ENCODE data around the gene CCNJL. TPM values are rescaled to one million over a fixed set of nuclear protein-coding genes. Genes with fewer than 3 reads are reported as not detected.

CCNJL gene
- total and polyA plus RNA-seq, 4 donors, result 0.07 to 0.84 (median 0.63) TPM

DNA sequence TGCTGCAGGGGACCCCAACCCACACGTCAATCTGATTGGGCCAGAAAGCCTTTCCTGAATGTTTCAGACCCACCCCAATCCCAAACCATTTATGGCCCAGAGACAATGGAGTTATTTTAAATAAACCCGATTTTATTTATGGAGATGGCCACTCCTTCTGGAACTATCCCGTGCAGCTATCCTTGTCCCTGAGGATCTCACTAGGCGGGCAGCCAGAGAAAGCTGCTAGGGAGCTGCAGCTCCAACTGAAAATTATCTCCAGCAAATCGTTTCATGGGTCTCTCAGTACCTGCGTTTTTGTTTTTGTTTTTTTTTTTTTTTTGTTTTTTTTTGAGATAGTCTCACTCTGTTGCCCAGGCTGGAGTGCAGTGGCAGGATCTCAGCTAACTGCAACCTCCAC is 35.1 kb upstream of the CCNJL start:
- no peak for TF ChIP-seq GABPA (IDR thresholded peaks at IDR 0.05 in 1 of 2, conservative IDR thresholded peaks at IDR 0.05 in 1 of 2)
- TF ChIP-seq HNF4A (conservative IDR thresholded peaks at IDR 0.05), result no peak
- TF ChIP-seq SP1 (IDR thresholded peaks at IDR 0.05), result no peak
- TF ChIP-seq HNF4G (IDR thresholded peaks at IDR 0.05), result no peak
- no peak for TF ChIP-seq TAF1 (conservative IDR thresholded peaks at IDR 0.05)
- Histone ChIP-seq H3K4me3 (ENCODE audit: low read depth in 1 of 3, low read length in 3 of 3) (no peak overlapping the region), H3K27ac (ENCODE audit: low read depth in 1 of 2, low read length in 2 of 2) (no peak overlapping the region), H3K4me1 (ENCODE audit: control insufficient read depth in 4 of 4, insufficient read depth in 4 of 4, low read length in 3 of 4) (peaks cover 0 to 5% (median 0%) of the 10 kb centered on the region in 4 donors), H3K9ac (ENCODE audit: low read depth in 1 of 2, low read length in 2 of 2) (no peak overlapping the region), H3K27me3 (ENCODE audit: control insufficient read depth in 4 of 4, insufficient read depth in 4 of 4, low read length in 3 of 4) (no peaks in the 10 kb centered on the region), H3K36me3 (ENCODE audit: control insufficient read depth in 4 of 4, insufficient read depth in 3 of 4, low read depth in 1 of 4, low read length in 3 of 4) (no peaks in the 10 kb centered on the region), H3K9me3 (ENCODE audit: control insufficient read depth in 4 of 4, low read length in 3 of 4) (no peaks in the 10 kb centered on the region)
- DNase-seq (ENCODE audit: low spot score), result no peak
- WGBS, result 65% methylated on average over 6 of the region's 6 CpGs

DNA sequence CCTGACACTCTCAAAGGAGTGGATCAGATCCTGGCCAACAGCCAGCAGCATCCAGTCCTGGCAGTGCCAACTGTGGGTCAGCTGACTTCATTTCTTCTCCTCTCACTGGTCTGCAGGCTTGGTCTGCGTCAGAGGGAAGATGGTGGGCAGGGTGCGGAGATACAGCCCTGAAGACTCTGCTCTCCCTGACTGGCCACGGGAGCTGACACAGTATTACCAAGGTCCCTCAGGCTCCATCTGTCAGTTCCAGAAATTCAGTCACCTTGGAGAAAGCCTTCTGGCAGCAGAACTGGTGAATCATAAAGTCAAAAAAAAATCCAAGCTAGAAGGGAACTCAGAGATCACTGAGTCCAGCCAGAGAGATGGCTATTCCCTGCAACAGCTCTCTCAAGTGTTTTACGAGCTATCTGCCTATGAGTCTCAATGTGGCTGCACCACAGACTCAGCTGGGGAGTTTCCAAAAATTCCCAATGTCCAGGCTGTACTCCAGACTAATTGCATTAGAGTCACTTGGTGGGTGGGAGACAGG is 30.1 kb upstream of the CCNJL start:
- H3K9me3 ChIP-seq (ENCODE audit: control insufficient read depth in 4 of 4, low read length in 3 of 4), result no peaks in the 10 kb centered on the region
- H3K4me3 ChIP-seq (ENCODE audit: low read depth in 1 of 3, low read length in 3 of 3), result no peak overlapping the region
- H3K4me1 ChIP-seq (ENCODE audit: control insufficient read depth in 4 of 4, insufficient read depth in 4 of 4, low read length in 3 of 4), result peaks cover 0 to 5% (median 0%) of the 10 kb centered on the region in 4 donors
- H3K9ac ChIP-seq (ENCODE audit: low read depth in 1 of 2, low read length in 2 of 2), result no peak overlapping the region
- WGBS, result 91% methylated on average over 4 of the region's 4 CpGs
- H3K27ac ChIP-seq (ENCODE audit: low read depth in 1 of 2, low read length in 2 of 2), result no peak overlapping the region
- no peak for DNase-seq (ENCODE audit: low spot score)
- H3K36me3 ChIP-seq (ENCODE audit: control insufficient read depth in 4 of 4, insufficient read depth in 3 of 4, low read depth in 1 of 4, low read length in 3 of 4), result no peaks in the 10 kb centered on the region
- no peaks in the 10 kb centered on the region for H3K27me3 ChIP-seq (ENCODE audit: control insufficient read depth in 4 of 4, insufficient read depth in 4 of 4, low read length in 3 of 4)
- TF ChIP-seq, protein P1, sequence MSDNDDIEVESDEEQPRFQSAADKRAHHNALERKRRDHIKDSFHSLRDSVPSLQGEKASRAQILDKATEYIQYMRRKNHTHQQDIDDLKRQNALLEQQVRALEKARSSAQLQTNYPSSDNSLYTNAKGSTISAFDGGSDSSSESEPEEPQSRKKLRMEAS (IDR thresholded peaks at IDR 0.05), result no peak
- no peak for TF ChIP-seq HNF4G (IDR thresholded peaks at IDR 0.05)
- TF ChIP-seq JUND (IDR thresholded peaks at IDR 0.05), result no peak
- TF ChIP-seq, protein P2, sequence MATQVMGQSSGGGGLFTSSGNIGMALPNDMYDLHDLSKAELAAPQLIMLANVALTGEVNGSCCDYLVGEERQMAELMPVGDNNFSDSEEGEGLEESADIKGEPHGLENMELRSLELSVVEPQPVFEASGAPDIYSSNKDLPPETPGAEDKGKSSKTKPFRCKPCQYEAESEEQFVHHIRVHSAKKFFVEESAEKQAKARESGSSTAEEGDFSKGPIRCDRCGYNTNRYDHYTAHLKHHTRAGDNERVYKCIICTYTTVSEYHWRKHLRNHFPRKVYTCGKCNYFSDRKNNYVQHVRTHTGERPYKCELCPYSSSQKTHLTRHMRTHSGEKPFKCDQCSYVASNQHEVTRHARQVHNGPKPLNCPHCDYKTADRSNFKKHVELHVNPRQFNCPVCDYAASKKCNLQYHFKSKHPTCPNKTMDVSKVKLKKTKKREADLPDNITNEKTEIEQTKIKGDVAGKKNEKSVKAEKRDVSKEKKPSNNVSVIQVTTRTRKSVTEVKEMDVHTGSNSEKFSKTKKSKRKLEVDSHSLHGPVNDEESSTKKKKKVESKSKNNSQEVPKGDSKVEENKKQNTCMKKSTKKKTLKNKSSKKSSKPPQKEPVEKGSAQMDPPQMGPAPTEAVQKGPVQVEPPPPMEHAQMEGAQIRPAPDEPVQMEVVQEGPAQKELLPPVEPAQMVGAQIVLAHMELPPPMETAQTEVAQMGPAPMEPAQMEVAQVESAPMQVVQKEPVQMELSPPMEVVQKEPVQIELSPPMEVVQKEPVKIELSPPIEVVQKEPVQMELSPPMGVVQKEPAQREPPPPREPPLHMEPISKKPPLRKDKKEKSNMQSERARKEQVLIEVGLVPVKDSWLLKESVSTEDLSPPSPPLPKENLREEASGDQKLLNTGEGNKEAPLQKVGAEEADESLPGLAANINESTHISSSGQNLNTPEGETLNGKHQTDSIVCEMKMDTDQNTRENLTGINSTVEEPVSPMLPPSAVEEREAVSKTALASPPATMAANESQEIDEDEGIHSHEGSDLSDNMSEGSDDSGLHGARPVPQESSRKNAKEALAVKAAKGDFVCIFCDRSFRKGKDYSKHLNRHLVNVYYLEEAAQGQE (IDR thresholded peaks at IDR 0.05), result no peak
- TF ChIP-seq YY1 (IDR thresholded peaks at IDR 0.05), result no peak
- TF ChIP-seq FOXA2 (IDR thresholded peaks at IDR 0.05), result no peak

DNA sequence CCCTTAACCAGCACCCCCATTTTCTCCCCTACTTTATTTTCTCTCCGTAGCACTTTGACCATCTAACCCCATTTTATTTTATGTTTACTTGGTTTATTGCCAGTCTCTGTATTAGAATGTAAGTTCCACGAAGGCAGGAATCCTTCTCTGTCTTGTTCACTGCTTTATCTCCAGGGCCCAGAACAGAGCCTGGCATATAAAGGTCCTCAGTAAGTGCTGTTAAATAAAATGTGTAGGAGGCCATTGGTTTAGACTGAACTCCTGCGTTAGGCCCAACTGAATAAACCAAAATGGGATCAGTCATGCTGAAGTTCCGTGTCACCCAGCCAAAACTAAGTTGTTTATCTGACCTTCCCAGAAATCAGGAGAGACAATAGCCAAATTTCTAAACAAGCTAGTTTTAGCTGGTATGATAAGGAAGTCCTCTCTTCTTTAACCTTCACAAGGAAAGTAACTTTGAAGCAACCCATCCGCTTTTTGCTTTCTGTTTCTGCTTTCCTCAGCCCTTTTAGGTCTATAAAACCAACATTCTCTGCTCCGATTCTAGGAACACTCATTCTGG is 29.0 kb upstream of the CCNJL start:
- Histone ChIP-seq H3K9me3 (ENCODE audit: control insufficient read depth in 4 of 4, low read length in 3 of 4) (no peaks in the 10 kb centered on the region), H3K27me3 (ENCODE audit: control insufficient read depth in 4 of 4, insufficient read depth in 4 of 4, low read length in 3 of 4) (no peaks in the 10 kb centered on the region), H3K4me1 (ENCODE audit: control insufficient read depth in 4 of 4, insufficient read depth in 4 of 4, low read length in 3 of 4) (peaks cover 0 to 5% (median 0%) of the 10 kb centered on the region in 4 donors), H3K27ac (ENCODE audit: low read depth in 1 of 2, low read length in 2 of 2) (no peak overlapping the region), H3K9ac (ENCODE audit: low read depth in 1 of 2, low read length in 2 of 2) (no peak overlapping the region), H3K36me3 (ENCODE audit: control insufficient read depth in 4 of 4, insufficient read depth in 3 of 4, low read depth in 1 of 4, low read length in 3 of 4) (no peaks in the 10 kb centered on the region), H3K4me3 (ENCODE audit: low read depth in 1 of 3, low read length in 3 of 3) (no peak overlapping the region)
- DNase-seq (ENCODE audit: low spot score), result no peak
- WGBS, result 76% methylated on average over 6 of the region's 6 CpGs
- no peak for TF ChIP-seq EGR1 (IDR thresholded peaks at IDR 0.05; ENCODE audit: low read depth in 2 of 2)
- TF ChIP-seq, protein P3, sequence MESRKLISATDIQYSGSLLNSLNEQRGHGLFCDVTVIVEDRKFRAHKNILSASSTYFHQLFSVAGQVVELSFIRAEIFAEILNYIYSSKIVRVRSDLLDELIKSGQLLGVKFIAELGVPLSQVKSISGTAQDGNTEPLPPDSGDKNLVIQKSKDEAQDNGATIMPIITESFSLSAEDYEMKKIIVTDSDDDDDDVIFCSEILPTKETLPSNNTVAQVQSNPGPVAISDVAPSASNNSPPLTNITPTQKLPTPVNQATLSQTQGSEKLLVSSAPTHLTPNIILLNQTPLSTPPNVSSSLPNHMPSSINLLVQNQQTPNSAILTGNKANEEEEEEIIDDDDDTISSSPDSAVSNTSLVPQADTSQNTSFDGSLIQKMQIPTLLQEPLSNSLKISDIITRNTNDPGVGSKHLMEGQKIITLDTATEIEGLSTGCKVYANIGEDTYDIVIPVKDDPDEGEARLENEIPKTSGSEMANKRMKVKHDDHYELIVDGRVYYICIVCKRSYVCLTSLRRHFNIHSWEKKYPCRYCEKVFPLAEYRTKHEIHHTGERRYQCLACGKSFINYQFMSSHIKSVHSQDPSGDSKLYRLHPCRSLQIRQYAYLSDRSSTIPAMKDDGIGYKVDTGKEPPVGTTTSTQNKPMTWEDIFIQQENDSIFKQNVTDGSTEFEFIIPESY (IDR thresholded peaks at IDR 0.05), result no peak
- no peak for TF ChIP-seq GABPA (IDR thresholded peaks at IDR 0.05 in 1 of 2, conservative IDR thresholded peaks at IDR 0.05 in 1 of 2)
- no peak for TF ChIP-seq YY1 (IDR thresholded peaks at IDR 0.05)
- no peak for TF ChIP-seq FOXA2 (IDR thresholded peaks at IDR 0.05)
- no peak for TF ChIP-seq FOXA1 (IDR thresholded peaks at IDR 0.05)
- TF ChIP-seq, protein P4, sequence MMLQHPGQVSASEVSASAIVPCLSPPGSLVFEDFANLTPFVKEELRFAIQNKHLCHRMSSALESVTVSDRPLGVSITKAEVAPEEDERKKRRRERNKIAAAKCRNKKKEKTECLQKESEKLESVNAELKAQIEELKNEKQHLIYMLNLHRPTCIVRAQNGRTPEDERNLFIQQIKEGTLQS (IDR thresholded peaks at IDR 0.05), result no peak
- TF ChIP-seq, protein P5, sequence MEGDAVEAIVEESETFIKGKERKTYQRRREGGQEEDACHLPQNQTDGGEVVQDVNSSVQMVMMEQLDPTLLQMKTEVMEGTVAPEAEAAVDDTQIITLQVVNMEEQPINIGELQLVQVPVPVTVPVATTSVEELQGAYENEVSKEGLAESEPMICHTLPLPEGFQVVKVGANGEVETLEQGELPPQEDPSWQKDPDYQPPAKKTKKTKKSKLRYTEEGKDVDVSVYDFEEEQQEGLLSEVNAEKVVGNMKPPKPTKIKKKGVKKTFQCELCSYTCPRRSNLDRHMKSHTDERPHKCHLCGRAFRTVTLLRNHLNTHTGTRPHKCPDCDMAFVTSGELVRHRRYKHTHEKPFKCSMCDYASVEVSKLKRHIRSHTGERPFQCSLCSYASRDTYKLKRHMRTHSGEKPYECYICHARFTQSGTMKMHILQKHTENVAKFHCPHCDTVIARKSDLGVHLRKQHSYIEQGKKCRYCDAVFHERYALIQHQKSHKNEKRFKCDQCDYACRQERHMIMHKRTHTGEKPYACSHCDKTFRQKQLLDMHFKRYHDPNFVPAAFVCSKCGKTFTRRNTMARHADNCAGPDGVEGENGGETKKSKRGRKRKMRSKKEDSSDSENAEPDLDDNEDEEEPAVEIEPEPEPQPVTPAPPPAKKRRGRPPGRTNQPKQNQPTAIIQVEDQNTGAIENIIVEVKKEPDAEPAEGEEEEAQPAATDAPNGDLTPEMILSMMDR (IDR thresholded peaks at IDR 0.05; ENCODE audit: low read depth, low read length, missing input control), result no peak
- TF ChIP-seq HNF4A (conservative IDR thresholded peaks at IDR 0.05), result no peak
- no peak for TF ChIP-seq SP1 (IDR thresholded peaks at IDR 0.05)
- TF ChIP-seq, protein P1 (IDR thresholded peaks at IDR 0.05), result no peak
- no peak for TF ChIP-seq HNF4G (IDR thresholded peaks at IDR 0.05)
- TF ChIP-seq RAD21 (IDR thresholded peaks at IDR 0.05), result no peak
- TF ChIP-seq NR2F2 (IDR thresholded peaks at IDR 0.05), result no peak

All from liver (tissue), 9 donors.